GM19372 (cell line): ENCODE data around the gene PAM16.

Source experiments
- ATAC-seq: cut with Tn5 transposase; IDR thresholded peaks from one replicate; pipeline ENCODE4 v1.9.1; 2021; ENCODE audit warnings: mild to moderate bottlenecking, low read depth, moderate library complexity; ENCODE audit not compliant: unreplicated experiment

Gene PAM16

DNA sequence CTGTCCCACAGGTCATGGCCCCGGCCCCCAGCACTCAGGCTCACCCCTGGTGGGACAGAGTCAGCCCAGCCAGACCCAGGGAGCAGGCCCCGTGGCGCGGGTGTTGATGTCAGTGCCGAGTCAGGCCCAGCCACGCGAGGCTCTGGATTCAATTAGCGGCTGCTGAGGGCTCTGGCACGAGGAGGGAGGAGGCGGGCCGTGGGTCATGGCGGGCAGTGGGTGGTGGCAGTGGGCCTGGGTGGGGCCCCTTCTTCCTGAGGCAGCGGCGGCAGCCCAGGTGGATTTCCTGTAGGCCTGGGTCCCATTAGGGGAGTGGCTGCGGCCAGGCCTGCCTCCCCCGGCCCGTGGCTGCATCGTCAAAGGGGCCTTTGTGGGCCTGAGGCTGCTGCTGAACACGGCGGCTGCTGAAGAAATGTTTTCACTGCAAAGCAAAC, 33.4 kb upstream of the PAM16 start:
- ATAC-seq = no peak

DNA sequence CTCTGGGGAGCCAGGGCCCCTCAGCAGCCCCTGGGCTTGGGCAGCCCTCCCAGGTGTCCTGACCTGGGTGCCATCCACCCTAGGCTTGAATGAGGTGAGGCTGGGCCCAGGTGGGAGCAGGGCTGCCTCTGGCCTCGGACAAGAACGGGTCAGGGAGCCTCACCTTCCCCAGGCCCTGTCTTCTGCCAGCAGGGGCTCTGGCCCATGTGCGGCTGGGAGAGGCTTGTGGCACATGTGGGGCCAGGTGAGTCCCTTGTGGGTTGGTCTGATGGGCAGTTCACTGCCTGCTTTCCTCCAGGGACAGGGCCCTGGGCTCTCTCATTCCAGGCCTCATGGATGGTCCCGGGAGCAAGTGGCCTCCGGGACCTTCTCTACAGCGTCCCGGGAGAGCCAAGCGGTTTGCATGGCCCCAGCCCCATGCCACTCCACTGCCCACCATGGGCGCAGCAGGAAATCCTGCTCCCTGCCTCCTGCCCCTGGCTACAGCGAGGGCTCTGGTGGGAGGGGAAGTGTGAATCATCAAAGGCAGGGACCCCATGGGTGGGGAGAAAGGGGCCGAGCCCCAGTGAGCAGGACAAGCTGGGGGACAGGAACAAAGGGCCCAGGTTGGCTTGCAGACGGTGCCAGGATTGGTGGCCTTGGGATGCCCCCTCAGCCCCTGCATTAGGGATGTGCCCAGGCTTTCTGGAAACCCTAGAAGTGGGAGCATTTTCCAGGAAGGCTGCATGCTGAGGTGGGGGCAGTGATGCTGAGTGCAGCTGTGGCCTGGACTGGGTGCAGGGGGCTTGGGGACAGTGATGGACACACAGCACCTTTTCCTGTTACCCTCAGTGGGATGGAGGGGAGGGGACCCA, 32.7 kb upstream of the PAM16 start:
- ATAC-seq = no peak

DNA sequence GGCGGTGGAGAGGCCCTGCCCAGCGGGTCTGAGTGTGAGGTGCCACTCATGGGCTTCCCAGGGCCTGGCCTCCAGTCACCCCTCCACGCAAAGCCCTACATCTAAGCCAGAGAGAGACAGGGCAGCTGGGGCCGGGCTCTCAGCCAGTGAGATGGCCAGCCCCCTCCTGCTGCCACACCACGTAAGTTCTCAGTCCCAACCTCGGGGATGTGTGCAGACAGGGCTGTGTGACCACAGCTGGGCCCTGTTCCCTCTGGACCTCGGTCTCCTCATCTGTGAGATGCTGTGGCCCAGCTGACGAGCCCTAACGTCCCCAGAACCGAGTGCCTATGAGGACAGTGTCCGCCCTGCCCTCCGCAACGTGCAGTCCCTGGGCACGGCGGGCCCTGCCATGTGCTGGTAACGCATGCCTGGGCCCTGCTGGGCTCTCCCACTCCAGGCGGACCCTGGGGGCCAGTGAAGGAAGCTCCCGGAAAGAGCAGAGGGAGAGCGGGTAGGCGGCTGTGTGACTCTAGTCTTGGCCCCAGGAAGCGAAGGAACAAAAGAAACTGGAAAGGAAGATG, 31.8 kb upstream of the PAM16 start:
- ATAC-seq = no peak

DNA sequence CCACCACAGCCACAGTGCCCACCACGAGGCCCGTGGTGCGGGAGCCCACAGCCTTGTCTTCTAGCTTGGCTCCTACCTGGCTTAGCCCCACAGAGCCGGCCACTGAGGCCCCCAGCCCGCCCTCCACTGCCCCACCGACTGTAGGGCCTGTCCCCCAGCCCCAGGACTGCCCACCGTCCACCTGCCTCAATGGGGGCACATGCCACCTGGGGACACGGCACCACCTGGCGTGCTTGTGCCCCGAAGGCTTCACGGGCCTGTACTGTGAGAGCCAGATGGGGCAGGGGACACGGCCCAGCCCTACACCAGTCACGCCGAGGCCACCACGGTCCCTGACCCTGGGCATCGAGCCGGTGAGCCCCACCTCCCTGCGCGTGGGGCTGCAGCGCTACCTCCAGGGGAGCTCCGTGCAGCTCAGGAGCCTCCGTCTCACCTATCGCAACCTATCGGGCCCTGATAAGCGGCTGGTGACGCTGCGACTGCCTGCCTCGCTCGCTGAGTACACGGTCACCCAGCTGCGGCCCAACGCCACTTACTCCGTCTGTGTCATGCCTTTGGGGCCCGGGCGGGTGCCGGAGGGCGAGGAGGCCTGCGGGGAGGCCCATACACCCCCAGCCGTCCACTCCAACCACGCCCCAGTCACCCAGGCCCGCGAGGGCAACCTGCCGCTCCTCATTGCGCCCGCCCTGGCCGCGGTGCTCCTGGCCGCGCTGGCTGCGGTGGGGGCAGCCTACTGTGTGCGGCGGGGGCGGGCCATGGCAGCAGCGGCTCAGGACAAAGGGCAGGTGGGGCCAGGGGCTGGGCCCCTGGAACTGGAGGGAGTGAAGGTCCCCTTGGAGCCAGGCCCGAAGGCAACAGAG, 31.0 kb upstream of the PAM16 start:
- ATAC-seq = no peak

DNA sequence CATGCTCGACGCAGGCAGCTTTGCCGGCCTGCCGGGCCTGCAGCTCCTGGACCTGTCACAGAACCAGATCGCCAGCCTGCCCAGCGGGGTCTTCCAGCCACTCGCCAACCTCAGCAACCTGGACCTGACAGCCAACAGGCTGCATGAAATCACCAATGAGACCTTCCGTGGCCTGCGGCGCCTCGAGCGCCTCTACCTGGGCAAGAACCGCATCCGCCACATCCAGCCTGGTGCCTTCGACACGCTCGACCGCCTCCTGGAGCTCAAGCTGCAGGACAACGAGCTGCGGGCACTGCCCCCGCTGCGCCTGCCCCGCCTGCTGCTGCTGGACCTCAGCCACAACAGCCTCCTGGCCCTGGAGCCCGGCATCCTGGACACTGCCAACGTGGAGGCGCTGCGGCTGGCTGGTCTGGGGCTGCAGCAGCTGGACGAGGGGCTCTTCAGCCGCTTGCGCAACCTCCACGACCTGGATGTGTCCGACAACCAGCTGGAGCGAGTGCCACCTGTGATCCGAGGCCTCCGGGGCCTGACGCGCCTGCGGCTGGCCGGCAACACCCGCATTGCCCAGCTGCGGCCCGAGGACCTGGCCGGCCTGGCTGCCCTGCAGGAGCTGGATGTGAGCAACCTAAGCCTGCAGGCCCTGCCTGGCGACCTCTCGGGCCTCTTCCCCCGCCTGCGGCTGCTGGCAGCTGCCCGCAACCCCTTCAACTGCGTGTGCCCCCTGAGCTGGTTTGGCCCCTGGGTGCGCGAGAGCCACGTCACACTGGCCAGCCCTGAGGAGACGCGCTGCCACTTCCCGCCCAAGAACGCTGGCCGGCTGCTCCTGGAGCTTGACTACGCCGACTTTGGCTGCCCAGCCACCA, 30.2 kb upstream of the PAM16 start:
- no peak for ATAC-seq

DNA sequence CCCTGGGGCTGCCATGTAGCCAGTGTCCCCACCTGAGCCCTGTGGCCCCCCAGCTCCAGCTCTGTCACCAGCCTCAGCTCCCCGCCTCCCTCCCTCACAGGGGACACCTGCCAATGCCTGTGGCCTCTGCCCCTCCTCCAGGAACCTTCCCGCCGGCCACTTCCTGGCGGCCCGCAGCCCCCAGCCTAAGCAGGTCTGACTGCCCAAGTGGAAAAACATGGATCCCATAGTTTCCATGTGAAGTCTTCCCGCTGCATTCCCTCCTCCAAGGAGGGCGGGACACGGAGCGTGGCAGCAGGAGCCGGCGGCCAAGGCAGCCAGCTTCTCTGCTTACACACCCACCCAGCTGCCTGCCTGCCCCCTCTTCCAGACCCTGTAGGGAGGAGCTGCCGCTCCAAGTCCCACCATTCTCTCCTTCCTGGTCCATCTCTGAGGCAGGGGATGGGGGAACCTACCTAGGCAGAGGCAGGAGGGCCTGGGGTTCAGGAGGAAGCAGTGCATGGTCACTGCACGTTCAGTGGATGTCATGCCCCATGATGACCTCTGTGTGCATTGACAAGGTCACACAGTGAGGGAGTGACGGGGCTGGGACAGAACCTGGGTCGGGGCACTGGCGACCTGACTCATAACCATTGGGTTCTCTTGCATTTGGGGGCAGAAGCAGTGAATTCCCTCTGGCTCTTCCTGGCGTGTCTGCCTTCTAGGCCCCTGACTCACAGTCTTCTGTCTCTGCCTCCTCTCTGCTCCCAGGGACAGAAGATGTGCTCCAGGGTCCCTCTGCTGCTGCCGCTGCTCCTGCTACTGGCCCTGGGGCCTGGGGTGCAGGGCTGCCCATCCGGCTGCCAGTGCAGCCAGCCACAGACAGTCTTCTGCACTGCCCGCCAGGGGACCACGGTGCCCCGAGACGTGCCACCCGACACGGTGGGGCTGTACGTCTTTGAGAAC, 29.3 kb upstream of the PAM16 start:
- ATAC-seq = no peak

DNA sequence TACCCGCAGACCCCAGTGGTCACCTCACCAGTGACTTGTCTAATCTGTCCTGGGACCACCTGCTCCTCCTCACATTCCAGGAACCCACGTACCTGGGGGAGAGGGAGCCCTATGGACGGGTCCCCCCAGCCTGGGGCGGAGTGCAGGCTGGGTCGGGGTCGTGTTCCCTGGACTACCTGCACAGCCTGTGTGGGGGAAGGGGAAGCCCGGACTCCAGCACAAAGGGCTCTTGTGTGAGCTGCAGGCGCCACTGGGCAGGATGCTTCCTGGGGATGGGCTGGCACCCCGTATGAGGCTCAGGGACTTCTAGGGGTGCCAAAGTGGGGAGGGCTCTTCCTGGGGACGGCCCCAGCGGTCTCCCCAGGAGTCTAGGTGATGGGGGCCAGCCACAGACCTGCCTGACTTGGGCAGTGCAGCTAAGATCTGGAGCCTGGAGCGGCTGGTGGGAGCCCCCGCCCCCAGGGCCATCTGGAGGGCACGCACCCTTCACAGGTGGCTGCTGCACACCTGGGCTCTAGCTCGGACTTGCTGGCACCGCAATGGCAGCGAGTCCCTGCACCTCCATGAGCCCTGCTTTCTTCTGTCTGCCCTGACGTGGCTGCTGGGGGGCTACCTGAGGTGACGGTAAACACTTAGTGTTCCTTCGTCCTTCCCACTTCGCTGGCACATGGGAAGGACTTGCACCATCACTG, 28.0 kb upstream of the PAM16 start:
- ATAC-seq = no peak

DNA sequence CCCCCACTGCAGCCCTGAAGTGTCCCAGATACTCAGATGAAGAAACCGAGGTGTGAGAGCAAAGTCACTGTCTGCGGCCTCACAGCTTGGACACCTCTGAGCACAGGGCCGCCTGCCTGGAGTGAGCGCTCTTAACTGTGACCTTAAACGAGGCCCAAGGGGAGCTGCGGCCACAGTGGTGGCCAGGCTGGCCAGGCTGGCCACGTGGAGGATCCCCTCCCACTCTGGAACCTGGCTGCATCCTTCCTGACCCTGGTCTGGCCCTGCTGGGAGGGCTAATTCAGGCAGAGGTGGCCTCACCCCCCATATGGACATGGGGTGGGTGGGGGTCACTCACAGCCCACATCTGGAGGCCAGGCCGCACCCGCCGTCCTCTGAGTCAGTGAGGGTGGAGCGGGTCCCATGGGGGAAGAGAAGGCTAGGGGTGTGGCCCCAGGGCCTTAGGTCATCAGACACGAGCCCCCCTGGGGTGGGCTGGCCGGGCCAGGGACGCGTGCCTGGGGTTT, 27.1 kb upstream of the PAM16 start:
- ATAC-seq = no peak

DNA sequence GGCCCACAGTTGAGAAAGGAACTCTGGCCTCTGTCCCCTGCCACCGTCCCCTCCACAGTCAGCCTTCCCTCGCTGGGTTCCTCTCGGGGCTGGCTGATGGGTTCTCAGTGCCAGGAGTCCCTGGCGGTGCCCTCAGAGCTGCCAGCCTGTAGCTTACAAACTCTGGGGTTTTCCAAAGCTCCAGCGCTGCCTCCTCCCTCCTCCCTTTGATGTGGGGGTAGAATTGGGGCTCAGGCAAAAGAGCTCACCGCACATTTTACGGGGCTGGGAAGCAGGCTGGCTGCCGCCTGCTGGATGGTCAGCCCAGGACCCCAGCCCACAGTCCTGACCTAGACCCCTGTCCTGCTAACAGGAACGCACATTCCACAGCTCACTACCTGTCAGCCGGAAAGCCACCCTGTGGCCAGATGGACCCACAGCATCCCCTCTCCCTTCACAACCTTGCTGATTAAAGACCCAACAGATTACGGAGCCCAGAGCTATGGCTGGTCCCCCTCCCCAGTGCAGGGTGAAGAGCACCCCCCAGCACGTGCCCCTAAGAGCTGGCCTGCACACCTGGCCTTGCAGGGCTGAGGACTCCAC, 26.5 kb upstream of the PAM16 start:
- ATAC-seq = no peak

DNA sequence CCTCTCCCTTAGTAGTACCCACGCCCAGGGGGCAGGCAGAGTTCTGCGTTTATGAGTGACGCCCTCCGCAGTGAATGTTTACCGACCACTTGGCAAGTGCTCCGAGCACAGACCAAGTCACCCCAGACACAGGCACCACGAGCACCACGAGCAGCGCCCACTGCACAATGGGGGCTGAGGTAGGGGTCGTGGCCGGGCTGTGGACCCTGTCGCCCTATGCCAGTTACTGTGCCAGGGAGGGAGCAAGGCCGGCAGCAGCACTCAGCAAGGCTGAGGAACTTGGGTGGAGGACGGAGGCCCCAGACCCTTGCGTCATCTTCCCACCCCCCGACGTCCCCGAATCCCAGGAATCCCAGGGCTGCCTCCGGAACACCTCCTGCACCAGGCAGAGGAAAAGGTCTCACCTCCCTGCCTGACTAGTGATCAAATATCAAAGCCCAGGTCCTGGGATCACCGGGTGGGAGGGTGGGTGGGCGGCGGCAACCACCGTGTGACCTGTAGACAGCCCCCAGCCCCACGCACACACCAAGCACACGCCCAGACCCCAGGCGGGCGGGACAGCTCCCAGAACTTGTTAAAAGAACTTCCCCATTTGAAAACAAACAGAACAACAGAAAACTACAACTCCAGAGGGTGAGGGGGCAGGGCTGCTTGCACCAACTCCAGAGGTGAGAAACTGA, 25.9 kb upstream of the PAM16 start:
- ATAC-seq = no peak

DNA sequence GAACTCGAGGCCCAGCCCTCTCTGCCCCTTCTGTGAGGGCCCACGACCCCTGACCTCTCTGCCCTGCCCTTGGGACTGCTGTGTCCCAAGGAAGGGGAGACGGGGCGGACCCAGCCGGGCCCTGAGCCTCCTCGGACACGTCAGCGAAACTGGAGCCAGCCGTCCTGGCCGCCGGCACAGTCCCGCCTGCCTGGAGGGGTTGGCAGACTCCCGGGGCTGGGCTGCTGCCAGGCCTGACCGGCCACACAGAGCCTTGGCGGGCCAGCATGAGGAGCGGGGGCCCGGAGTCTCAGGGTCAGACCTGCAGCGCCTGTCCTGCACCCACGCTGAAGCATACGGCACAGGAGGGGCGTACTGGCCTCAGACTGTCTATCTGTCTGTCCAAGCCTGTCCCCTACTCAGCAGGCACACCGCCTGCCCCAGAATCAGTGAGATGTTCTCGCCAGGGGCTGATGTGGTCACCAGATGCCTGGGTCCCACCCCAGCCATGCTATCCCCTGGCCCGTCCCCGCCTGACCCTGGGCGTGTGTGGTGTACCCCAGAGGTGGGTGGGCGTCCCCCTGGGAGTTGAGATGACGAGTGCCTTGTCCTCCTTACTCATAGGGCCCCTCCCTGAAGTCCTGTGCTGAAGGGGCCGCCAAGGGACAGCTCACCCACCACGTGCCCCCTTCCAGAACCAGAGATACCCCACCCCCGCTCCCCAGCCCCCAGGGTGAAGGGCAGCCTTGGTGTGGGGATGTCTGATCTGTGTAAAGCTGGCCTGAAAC, 25.2 kb upstream of the PAM16 start:
- no peak for ATAC-seq

DNA sequence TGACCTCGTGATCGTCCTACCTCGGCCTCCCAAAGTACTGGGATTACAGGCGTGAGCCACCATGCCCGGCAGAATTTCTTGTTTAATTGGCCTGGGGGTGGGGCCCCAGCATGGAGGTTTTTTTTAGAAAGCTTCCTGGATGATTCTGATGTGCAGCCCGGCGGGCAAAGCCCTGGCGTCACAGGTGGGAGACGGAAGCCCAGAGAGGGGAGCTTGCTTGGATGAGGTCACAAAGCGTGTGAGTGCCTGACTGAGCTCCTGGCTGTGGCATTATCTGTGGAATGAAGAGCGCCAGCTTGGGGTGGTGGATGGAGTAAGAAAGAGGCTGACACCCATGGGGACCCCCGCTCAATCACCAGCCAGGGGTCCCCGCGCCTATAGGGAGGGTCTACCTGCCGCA, 24.6 kb upstream of the PAM16 start:
- ATAC-seq = no peak

DNA sequence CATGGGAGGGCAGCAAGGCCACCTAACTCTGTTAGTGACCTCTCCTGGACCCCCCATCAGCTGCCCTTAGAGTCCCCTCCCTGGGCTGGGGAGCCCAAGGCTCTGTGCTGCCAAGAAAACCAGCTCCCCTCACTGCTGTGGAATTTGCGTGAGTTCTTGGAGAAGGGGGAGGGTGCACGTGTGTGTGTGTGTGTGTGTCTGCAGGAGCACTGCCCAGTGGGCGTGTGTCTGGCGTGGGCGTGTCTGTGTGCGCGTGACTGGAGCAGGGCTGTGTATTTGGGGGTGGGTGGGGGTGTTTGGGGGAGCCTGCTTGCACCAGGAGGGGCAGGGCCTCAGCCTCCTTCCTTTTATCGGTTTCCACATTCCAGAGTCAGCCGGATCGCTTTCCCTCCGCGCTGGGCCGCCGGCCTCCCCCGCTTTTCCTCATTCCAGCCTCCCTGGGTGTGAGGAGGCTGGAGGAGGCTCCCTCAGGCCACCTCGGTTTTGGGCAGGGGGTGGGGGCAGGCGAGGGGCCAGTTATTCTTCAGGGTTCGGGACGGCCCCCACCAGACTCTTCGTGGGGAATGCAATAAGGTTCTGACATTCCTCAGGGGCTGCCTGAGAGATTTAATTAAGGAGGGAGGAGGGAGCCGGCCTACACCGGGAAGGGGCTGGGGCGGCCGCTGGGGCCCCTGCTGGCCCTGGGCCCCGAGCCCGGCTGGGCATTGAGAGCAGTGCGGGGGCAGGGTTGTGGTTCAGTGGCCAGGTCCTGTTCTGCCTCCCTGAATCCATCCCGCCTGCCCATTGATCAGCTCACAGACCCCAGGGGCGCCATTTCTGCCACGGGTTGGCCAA, 23.0 kb upstream of the PAM16 start:
- ATAC-seq = no peak

DNA sequence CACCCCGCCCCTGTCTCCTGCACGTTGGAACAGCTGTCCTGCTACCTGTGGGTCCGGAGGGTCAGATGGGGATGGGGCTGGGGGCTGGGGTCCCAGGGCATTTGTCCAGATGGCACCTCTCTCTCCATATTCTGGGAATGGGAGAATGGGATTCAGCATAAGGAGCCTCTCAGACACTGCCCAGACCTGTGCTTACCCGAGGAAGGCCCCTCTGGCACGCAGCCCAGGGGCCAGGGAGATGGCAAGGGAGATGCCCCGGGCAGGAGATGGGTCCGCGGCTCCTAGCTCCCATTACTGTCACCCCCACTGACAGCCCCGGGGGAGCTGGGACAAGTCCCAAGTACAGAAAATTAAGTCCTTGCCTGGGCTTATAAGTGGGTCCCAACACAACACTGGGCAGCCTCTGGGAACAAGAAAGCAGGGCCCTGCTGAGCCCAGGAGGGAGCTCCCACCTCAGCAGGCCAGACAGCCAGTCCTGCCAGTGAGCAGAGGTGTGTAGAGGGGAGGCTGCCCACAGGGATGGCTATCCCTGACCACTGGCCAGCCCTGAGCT, 22.3 kb upstream of the PAM16 start:
- ATAC-seq = no peak

DNA sequence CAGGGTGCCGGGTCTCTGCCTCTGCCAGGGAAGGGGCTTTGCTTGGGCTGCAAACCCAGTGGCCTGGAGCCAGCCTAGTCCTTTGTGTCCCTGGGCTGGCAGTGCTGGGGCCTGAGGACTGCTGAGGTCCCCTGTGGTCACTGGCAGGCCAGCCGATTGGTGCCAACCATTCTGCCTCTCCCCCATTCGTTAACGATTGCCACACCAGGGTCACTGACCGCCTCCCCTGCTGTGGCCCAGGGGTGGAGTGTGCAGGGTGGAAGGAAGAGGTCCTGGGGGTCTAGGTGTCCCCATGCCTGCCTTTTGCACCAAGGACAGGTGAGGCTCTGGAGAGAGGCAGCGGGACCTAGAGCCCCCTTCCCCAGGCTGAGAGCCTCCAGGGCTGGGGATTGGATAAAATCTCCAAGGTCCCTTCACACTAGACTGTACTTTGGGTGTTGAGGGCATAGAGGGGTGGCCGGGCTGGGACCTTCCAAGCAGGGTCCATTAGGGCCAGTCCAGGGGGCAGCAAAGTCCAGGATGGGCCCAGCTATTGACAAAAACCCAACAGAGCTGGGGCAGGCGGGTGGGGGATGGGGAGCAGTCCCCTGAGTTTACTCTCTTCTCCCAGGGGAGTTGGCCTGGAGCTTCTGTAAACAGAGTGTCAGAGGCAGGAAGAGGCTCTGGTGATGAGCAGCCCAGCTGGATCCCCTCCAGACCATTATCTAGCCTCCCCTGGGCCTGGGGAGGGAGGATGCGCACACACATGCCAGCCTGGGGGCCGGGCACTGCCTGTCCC, 21.6 kb upstream of the PAM16 start:
- no peak for ATAC-seq
